Measurements from ENCODE around the gene FAM174B.

DNA sequence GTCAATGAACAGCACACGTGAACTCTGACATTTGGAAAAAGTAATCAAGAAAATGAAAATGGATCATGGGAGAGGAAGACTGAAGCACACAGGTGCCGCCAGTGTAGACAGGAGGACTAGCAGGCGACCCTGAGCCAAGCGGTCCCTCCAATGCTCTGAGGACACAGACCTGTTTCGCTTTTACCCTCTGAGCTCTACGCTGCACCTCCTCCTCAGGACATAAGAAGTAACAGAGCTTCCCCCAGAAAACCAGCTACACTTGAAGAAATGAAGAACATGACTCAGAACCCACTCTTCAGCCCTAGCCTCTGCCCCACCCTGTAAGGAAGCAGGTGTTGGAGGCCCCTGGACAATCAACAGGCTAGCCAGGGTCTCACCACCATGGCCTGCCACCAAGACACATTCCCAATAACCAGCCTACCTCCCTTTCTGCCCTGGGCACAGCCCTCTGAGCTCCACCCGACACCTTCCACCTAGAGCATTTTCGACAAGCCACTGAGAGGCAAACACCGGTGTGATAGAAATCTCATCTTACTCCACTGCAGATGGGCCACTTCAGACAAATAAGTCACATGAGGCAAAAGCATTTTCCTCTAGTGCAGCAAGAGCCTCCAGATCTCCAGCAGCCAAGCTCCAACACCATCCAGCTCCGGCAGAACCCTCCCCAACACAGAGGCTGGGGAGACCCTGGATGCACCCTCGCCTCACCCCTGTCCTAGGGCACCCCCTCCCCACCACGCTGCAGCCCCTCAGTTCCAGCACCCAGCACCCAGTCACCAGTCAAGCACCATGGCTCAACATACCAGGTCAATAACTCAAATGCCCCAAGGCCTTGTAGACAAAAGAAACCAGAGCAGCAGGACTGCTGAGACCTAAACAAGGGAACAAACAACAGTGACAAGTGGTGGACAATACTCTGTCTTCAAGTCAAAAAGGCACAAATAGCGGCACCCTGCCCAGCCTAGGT is 11.4 kb downstream of the FAM174B start:
- TF ChIP-seq, protein P1, sequence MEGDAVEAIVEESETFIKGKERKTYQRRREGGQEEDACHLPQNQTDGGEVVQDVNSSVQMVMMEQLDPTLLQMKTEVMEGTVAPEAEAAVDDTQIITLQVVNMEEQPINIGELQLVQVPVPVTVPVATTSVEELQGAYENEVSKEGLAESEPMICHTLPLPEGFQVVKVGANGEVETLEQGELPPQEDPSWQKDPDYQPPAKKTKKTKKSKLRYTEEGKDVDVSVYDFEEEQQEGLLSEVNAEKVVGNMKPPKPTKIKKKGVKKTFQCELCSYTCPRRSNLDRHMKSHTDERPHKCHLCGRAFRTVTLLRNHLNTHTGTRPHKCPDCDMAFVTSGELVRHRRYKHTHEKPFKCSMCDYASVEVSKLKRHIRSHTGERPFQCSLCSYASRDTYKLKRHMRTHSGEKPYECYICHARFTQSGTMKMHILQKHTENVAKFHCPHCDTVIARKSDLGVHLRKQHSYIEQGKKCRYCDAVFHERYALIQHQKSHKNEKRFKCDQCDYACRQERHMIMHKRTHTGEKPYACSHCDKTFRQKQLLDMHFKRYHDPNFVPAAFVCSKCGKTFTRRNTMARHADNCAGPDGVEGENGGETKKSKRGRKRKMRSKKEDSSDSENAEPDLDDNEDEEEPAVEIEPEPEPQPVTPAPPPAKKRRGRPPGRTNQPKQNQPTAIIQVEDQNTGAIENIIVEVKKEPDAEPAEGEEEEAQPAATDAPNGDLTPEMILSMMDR (IDR thresholded peaks at IDR 0.05): no peak
- TF ChIP-seq POLR2A (IDR thresholded peaks at IDR 0.05): no peak

Measured in testis (tissue), 2 donors.